Activated CD8-positive, alpha-beta T cell treated with anti-CD3 and anti-CD28 coated beads for 36 hours (primary cell): ENCODE results near the gene ZNF177. TPM values are rescaled to one million over a fixed set of nuclear protein-coding genes. Genes with fewer than 3 reads are reported as not detected.

Experiments used
- ATAC-seq: fragments of 200-7000 bp; cut with Tn5 transposase; one replicate; pipeline ENCODE4 v1.10.0; 2021; ENCODE audit warnings: mild to moderate bottlenecking, moderate library complexity
- CTCF ChIA-PET: fragments of 350-600 bp; sonication (Branson Sonifier 250); formaldehyde crosslinking; loops from one replicate; lab custom pipeline; 2021; ENCODE audit warnings: antibody characterized with exemption; lab: Charles Lee
- POLR2A ChIA-PET: fragments of 350-600 bp; sonication (Branson Sonifier 250); formaldehyde crosslinking; loops from one replicate; lab custom pipeline; 2021; ENCODE audit warnings: antibody characterized with exemption; lab: Charles Lee
- DNase-seq: peaks from one replicate; pipeline ENCODE4 v3.0.0-alpha.2; 2020
- H3K27ac Mint-ChIP-seq: one replicate; pipeline ENCODE4 v1.8.0; 2021; ENCODE audit warnings: mild to moderate bottlenecking, mixed read lengths
- H3K27me3 Mint-ChIP-seq: one replicate; pipeline ENCODE4 v1.8.0; 2021; ENCODE audit warnings: mixed read lengths
- H3K36me3 Mint-ChIP-seq: one replicate; pipeline ENCODE4 v1.8.0; 2021; ENCODE audit warnings: low read depth, mixed read lengths
- H3K4me1 Mint-ChIP-seq: one replicate; pipeline ENCODE4 v1.8.0; 2021; ENCODE audit warnings: low read depth, mixed read lengths
- H3K4me3 Mint-ChIP-seq: one replicate; pipeline ENCODE4 v1.8.0; 2021; ENCODE audit warnings: mild to moderate bottlenecking, moderate library complexity, mixed read lengths
- H3K9me3 Mint-ChIP-seq: one replicate; pipeline ENCODE4 v1.8.0; 2021; ENCODE audit warnings: mixed read lengths
- intact Hi-C: fragments of 100-400 bp; cut with micrococcal nuclease; formaldehyde crosslinking; loops from one replicate; pipeline ENCODE4 v1.10.0; 2022
- total RNA-seq, 2 experiments: library from RNA; stranded (reverse); gene quantifications; one replicate each; pipeline ENCODE4 v1.2.3, GENCODE V29; 2021
- TF ChIP-seq, protein P1 (sequence below): fragments of 200-600 bp; IDR thresholded peaks from one replicate; pipeline ENCODE4 v1.8.0; 2022; ENCODE audit warnings: antibody characterized with exemption, mild to moderate bottlenecking

The ZNF177 gene
- total RNA-seq, 2 experiments from 2014 or later: 1.6 to 1.9 TPM

DNA sequence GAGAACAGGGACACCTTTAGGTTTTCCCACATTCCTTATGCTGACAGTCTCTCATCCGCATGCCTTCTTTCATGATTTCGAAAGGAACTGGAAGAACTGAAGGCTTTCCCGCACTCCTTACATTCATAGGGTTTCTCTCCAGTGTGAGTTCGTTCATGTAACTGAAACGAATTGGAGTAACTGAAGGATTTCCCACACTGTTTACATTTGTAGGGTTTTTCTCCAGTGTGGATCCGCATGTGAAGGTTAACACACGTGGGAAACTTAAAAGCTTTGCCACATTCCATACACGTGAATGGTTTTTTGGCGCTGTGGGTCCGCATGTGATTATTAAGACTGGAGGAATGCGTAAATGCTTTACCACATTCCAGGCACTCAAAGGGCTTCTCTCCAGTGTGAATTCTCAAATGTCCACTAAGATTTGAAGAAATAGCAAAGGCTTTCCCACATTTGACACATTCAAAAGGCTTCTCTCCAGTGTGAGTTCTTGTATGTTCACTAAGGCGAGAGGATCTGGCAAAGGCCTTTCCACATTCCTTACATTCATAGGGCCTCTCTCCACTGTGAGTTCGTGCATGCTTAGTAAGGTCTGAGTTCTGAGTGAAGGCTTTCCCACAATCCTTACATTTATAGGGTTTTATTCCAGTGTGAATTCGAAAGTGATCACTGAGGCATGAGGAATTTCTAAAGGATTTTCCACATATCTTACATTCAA is 50.6 kb downstream of the ZNF177 start:
- intact Hi-C loops: no loop called here
- no peaks in the 10 kb centered on the region for H3K27me3 Mint-ChIP-seq
- POLR2A ChIA-PET: no interaction called here
- peaks cover 84% of the 10 kb centered on the region for H3K36me3 Mint-ChIP-seq
- H3K9me3 Mint-ChIP-seq: peaks cover 63% of the 10 kb centered on the region
- TF ChIP-seq, protein P1, sequence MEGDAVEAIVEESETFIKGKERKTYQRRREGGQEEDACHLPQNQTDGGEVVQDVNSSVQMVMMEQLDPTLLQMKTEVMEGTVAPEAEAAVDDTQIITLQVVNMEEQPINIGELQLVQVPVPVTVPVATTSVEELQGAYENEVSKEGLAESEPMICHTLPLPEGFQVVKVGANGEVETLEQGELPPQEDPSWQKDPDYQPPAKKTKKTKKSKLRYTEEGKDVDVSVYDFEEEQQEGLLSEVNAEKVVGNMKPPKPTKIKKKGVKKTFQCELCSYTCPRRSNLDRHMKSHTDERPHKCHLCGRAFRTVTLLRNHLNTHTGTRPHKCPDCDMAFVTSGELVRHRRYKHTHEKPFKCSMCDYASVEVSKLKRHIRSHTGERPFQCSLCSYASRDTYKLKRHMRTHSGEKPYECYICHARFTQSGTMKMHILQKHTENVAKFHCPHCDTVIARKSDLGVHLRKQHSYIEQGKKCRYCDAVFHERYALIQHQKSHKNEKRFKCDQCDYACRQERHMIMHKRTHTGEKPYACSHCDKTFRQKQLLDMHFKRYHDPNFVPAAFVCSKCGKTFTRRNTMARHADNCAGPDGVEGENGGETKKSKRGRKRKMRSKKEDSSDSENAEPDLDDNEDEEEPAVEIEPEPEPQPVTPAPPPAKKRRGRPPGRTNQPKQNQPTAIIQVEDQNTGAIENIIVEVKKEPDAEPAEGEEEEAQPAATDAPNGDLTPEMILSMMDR: no peak
- H3K4me3 Mint-ChIP-seq: no peak overlapping the region
- CTCF ChIA-PET: no interaction called here
- DNase-seq (no peak), ATAC-seq (no peak)
- no peaks in the 10 kb centered on the region for H3K4me1 Mint-ChIP-seq
- H3K27ac Mint-ChIP-seq: no peak overlapping the region

DNA sequence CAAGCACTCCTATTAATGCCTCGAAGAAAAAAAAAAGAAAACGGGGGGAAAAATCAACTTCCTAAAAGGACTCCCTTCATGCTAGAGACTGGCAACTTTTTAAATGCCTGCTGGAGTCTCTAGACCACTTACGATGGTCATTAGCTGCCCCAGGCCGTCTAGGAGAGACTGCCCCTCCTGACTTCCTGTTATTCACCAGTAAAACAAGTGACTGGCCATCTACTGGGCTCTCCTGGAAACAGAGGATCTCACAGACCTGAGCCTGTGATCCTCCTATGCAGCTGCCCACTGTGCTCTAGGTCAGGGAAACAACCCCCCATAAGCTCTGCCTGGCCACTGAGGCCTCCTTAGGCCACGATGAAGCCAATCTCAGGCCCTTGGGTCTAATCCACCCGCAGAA is 65.1 kb downstream of the ZNF177 start:
- H3K4me1 Mint-ChIP-seq: peaks cover 17% of the 10 kb centered on the region
- CTCF ChIA-PET: no interaction called here
- ATAC-seq: no peak

DNA sequence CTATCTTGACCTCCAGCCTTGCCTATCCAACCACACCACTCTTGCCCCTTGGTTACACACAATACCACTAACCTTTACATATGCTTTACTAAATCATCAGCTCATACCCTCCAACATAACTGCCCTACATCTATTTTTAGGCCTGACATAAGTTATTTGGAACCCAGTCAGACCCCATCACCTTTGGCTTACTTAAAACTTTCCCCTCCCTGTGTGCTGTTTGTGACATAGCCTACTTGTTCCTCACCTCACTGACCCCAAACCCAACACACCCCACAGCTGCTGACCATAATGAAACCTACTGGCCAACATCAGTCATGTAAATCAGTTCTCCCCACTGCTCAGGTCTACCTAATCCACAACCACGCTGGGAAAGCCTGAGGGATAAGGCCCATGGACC is 67.6 kb downstream of the ZNF177 start:
- intact Hi-C loops: loop anchor here (10.0 kb wide), 2 partner anchors 116 to 226 kb away; no protein-coding TSS in a partner anchor
- no peaks in the 10 kb centered on the region for H3K27me3 Mint-ChIP-seq

More for the DNA sequence above, 65.1 kb downstream of the ZNF177 start:
- Mint-ChIP-seq H3K27ac (no peak overlapping the region), H3K4me3 (no peak overlapping the region), H3K27me3 (no peaks in the 10 kb centered on the region), H3K36me3 (peaks cover 91% of the 10 kb centered on the region), H3K9me3 (peaks cover 14% of the 10 kb centered on the region)
- intact Hi-C loops: no loop called here
- no peak for DNase-seq
- TF ChIP-seq, protein P1: no peak
- POLR2A ChIA-PET: no interaction called here

DNA sequence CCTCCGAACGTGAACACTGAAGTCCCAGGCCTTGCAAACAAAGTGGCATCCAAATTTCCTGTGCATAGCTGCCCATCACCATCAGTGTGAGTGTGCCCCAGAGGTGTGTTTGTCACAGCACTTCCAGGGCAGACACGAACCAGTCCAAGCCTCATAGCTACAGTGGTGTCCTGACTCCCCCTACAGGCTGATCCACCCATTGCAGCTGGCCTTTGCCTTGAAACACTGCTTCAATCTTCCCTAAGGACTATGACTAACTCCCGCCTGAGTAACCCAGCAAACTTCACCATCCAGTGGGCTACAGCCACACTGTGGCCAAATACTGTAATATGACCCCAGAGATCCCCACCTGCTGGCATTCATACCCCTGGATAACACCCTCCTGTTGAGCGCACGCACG is 68.7 kb downstream of the ZNF177 start:
- intact Hi-C loops: loop anchor here (10.0 kb wide), 2 partner anchors 117 to 227 kb away; no protein-coding TSS in a partner anchor

More for the DNA sequence above, 67.6 kb downstream of the ZNF177 start:
- Mint-ChIP-seq H3K4me3 (no peak overlapping the region), H3K27ac (no peak overlapping the region), H3K9me3 (peaks cover 3% of the 10 kb centered on the region), H3K4me1 (peaks cover 30% of the 10 kb centered on the region), H3K36me3 (peaks cover 86% of the 10 kb centered on the region)
- TF ChIP-seq, protein P1: no peak
- ChIA-PET POLR2A (interaction anchor here (1.7 kb wide), 1 partner anchor 152 kb away, joined by 6 read pairs; no protein-coding TSS in a partner anchor), CTCF (interaction anchor here (0.6 to 1.6 kb wide), 3 partner anchors 10 to 501 kb away, joined by 3 to 9 read pairs (median 5); no protein-coding TSS in a partner anchor)
- ATAC-seq (no peak), DNase-seq (no peak)

More for the DNA sequence above, 68.7 kb downstream of the ZNF177 start:
- TF ChIP-seq, protein P1: peak; percentile 82
- POLR2A ChIA-PET: interaction anchor here (0.7 kb wide), 1 partner anchor 9 kb away, joined by 3 read pairs; no protein-coding TSS in a partner anchor
- peak; percentile 28 for ATAC-seq
- Mint-ChIP-seq H3K4me1 (peaks cover 34% of the 10 kb centered on the region), H3K27ac (no peak overlapping the region), H3K27me3 (no peaks in the 10 kb centered on the region), H3K4me3 (no peak overlapping the region), H3K9me3 (peaks cover 3% of the 10 kb centered on the region), H3K36me3 (peaks cover 76% of the 10 kb centered on the region)
- CTCF ChIA-PET: interaction anchor here (1.3 to 1.6 kb wide), 2 partner anchors 9 to 226 kb away, joined by 5 to 9 read pairs; no protein-coding TSS in a partner anchor
- DNase-seq: peak; percentile 76

Other genes with a start within 250 kb of the ZNF177 start
- gene OR7G1, start 247.2 kb upstream of the ZNF177 start, total RNA-seq: not detected
- not detected for gene OR7G3, start 236.1 kb upstream of the ZNF177 start, total RNA-seq
- gene ZNF317, start 222.6 kb upstream of the ZNF177 start, total RNA-seq: 10 to 100 TPM; 41.4 to 41.7 TPM
- gene OR7D2, start 184.0 kb upstream of the ZNF177 start, total RNA-seq: under 1 TPM in 1 of 2 experiments, not detected in 1; 0.11 TPM
- not detected for gene OR7D4, start 143.4 kb upstream of the ZNF177 start, total RNA-seq
- not detected for gene OR7E24, start 112.1 kb upstream of the ZNF177 start, total RNA-seq
- gene ZNF699, start 53.2 kb upstream of the ZNF177 start, total RNA-seq: 1 to 10 TPM; 5.2 to 6.3 TPM
- gene ZNF559, start 38.8 kb upstream of the ZNF177 start, total RNA-seq: 10 to 100 TPM; 12.9 to 15.8 TPM
- 10 to 100 TPM; 23.5 to 26.8 TPM for gene ZNF266, start 72.6 kb downstream of the ZNF177 start, total RNA-seq
- gene ZNF560, start 135.6 kb downstream of the ZNF177 start, total RNA-seq: under 1 TPM; 0.11 to 0.16 TPM
- gene ZNF426, start 175.6 kb downstream of the ZNF177 start, total RNA-seq: 10 to 100 TPM; 13.5 to 13.6 TPM
- gene ZNF121, start 221.5 kb downstream of the ZNF177 start, total RNA-seq: 10 to 100 TPM; 79.9 to 85.5 TPM